Sigmoid colon (tissue), 7 donors: ENCODE data around the gene NBAS. TPM values are rescaled to one million over a fixed set of nuclear protein-coding genes. Genes with fewer than 3 reads are reported as not detected.

Experiments
- DNase-seq: peaks from one replicate; pipeline ENCODE4 v3.0.0-alpha.2; 2019
- H3K27ac ChIP-seq, 4 donors: fragments of 200-600 bp; sonication (generic); one replicate each; pipeline ENCODE4 v1.5.1; 2016 to 2019; ENCODE audit warnings: mild to moderate bottlenecking in 1 of 4
- H3K27me3 ChIP-seq, 3 donors: fragments of 200-600 bp; sonication (generic); one replicate each; pipeline ENCODE4 v1.5.1; 2019; ENCODE audit warnings: mild to moderate bottlenecking in 1 of 3
- H3K36me3 ChIP-seq, 4 donors: fragments of 200-600 bp; sonication (generic); one replicate each; pipeline ENCODE4 v1.5.1; 2016 to 2019
- H3K4me1 ChIP-seq, 4 donors: fragments of 200-600 bp; sonication (generic); one replicate each; pipeline ENCODE4 v1.5.1; 2017 to 2019
- H3K4me3 ChIP-seq, 4 donors: fragments of 200-600 bp; sonication (generic); one replicate each; pipeline ENCODE4 v1.5.1; 2017 to 2019; ENCODE audit warnings: mild to moderate bottlenecking in 2 of 4, moderate library complexity in 1 of 4
- H3K9me3 ChIP-seq, 4 donors: fragments of 200-600 bp in 3 of 4; sonication (generic) in 3 of 4; one replicate each; pipeline versions ENCODE4 v1.5.1 to v1.6.1; 2013 to 2019
- CTCF ChIP-seq, 4 experiments: fragments of 450-650 bp in 3 of 4; fragments of 200-600 bp in 1 of 4; IDR thresholded peaks; one replicate each; pipeline ENCODE4 v1.5.1; 2016 to 2019; ENCODE audit warnings: antibody characterized with exemption in 4 of 4, mild to moderate bottlenecking in 3 of 4, moderate library complexity in 2 of 4
- EP300 ChIP-seq, 4 donors: sonication (generic); formaldehyde crosslinking; IDR thresholded peaks; one replicate each; pipeline ENCODE4 v1.6.1; 2017; ENCODE audit warnings: antibody characterized with exemption in 4 of 4
- POLR2A ChIP-seq, 2 donors: fragments of 450-650 bp; IDR thresholded peaks; one replicate each; pipeline ENCODE4 v1.6.1; 2016; ENCODE audit warnings: antibody characterized with exemption in 2 of 2, mild to moderate bottlenecking in 2 of 2, moderate library complexity in 2 of 2
- POLR2AphosphoS5 ChIP-seq, 4 donors: sonication (generic); formaldehyde crosslinking; IDR thresholded peaks; one replicate each; pipeline ENCODE4 v1.6.1; 2017; ENCODE audit warnings: antibody characterized with exemption in 4 of 4
- WGBS, 2 donors: extraction: QIAGEN DNeasy Blood & Tissue Kit; methylation state at CpG; one replicate each; pipeline ENCODE4 v1.1.7; 2013; 5-methylcytosine and 5-hydroxymethylcytosine counted together
- intact Hi-C: fragments of 100-400 bp; cut with DNase I; formaldehyde crosslinking; loops from one replicate; pipeline ENCODE4 v1.15.1; 2023
- polyA plus RNA-seq, 3 donors: library from polyadenylated mRNA; stranded (reverse); fragments of 200-250 nt; gene quantifications; one replicate each; pipeline ENCODE4 v1.2.3, GENCODE V29; 2013
- total RNA-seq, 4 donors: library from RNA; depleted of rRNA; stranded (reverse); fragments of >200 nt; gene quantifications; one replicate each; pipeline ENCODE4 v1.1.0, GENCODE V29; 2016
- donor health status: healthy with polysubstance abuse.
- donor health status: Bipolar disorder and iron deficiency.
- donor health status: healthy.

The NBAS gene
- total and polyA plus RNA-seq, 7 donors = 3.9 to 53.2 (median 41.9) TPM

DNA sequence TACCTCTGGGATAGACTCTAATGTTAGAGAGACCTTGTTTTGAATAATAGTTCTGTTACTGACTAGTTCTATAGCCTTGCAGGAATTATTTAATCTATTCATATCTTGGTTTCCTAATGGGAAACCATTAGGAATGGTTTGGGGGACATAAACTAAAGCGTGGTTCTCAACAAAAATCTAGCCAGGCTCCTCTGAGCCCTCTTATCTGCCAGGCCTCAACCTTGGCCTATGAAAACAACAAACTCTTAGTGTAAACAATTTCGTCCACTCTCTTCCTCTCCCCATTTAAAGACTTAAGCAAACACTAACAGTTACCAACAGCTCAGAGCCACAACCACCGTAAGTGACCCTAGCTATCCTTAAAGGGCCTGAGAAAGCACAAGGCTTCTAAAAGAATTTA lies 10.6 kb upstream of the NBAS start:
- intact Hi-C loops = loop anchor here (10.0 kb wide), 1 partner anchor 937 kb away; the partner anchor contains the start of gene LRATD1
- no peak for TF ChIP-seq CTCF (IDR thresholded peaks at IDR 0.05)
- no peak for TF ChIP-seq POLR2A (IDR thresholded peaks at IDR 0.05)
- TF ChIP-seq EP300 (IDR thresholded peaks at IDR 0.05) = no peak
- TF ChIP-seq POLR2AphosphoS5 (IDR thresholded peaks at IDR 0.05) = no peak

GRCh38 chr2:15570104-15570503 lies 9.0 kb upstream of the NBAS start:
- Histone ChIP-seq H3K27ac (no peak overlapping the region), H3K9me3 (no peaks in the 10 kb centered on the region), H3K4me1 (no peaks in the 10 kb centered on the region), H3K4me3 (no peak overlapping the region), H3K36me3 (no peaks in the 10 kb centered on the region), H3K27me3 (no peaks in the 10 kb centered on the region)
- intact Hi-C loops = loop anchor here (10.0 kb wide), 1 partner anchor 935 kb away; the partner anchor contains the start of gene LRATD1
- WGBS, 2 donors = 78% methylated on average over 5 of the region's 5 CpGs
- DNase-seq = no peak
- TF ChIP-seq EP300 (IDR thresholded peaks at IDR 0.05) = no peak
- TF ChIP-seq POLR2AphosphoS5 (IDR thresholded peaks at IDR 0.05) = no peak
- TF ChIP-seq CTCF (IDR thresholded peaks at IDR 0.05) = no peak
- no peak for TF ChIP-seq POLR2A (IDR thresholded peaks at IDR 0.05)

More for the DNA sequence above, 10.6 kb upstream of the NBAS start:
- DNase-seq = no peak
- no peaks in the 10 kb centered on the region for H3K4me1 ChIP-seq
- H3K27ac ChIP-seq = no peak overlapping the region
- no peaks in the 10 kb centered on the region for H3K36me3 ChIP-seq
- no peak overlapping the region for H3K4me3 ChIP-seq
- no peaks in the 10 kb centered on the region for H3K27me3 ChIP-seq
- 54 to 76% methylated on average over 3 of the region's 3 CpGs for WGBS, 2 donors
- H3K9me3 ChIP-seq = no peaks in the 10 kb centered on the region

DNA sequence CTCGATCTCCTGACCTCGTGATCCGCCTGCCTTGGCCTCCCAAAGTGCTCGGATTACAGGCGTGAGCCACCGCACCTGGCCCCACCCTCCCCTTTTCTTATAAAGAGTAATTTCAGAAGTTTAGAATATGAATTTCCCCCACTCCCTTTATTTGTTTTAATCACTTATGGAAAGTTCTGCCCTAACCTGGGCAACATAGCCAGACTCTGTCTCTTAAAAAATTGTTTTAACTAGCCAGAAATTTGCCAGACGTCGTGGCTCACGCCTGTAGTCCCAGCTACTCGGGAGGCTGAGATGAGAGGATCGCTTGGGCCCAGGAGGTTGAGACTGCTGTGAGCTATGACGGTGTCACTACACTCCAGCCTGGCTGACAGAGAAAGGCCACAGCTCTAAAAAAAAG lies 7.7 kb upstream of the NBAS start:
- H3K9me3 ChIP-seq = no peaks in the 10 kb centered on the region
- no peaks in the 10 kb centered on the region for H3K27me3 ChIP-seq
- no peak overlapping the region for H3K27ac ChIP-seq
- 93% methylated on average over 12 of the region's 12 CpGs for WGBS, 2 donors
- H3K4me3 ChIP-seq = no peak overlapping the region
- H3K4me1 ChIP-seq = no peaks in the 10 kb centered on the region
- H3K36me3 ChIP-seq = no peaks in the 10 kb centered on the region
- DNase-seq = no peak
- intact Hi-C loops = no loop called here
- TF ChIP-seq POLR2A (IDR thresholded peaks at IDR 0.05) (no peak), EP300 (IDR thresholded peaks at IDR 0.05) (no peak), POLR2AphosphoS5 (IDR thresholded peaks at IDR 0.05) (no peak), CTCF (IDR thresholded peaks at IDR 0.05) (no peak)

- no peaks in the 10 kb centered on the region for H3K36me3 ChIP-seq
- H3K9me3 ChIP-seq = no peaks in the 10 kb centered on the region
- no peaks in the 10 kb centered on the region for H3K27me3 ChIP-seq
- no peak overlapping the region for H3K27ac ChIP-seq
- no peak overlapping the region for H3K4me3 ChIP-seq
- intact Hi-C loops = no loop called here
- TF ChIP-seq EP300 (IDR thresholded peaks at IDR 0.05) (no peak), CTCF (IDR thresholded peaks at IDR 0.05) (no peak), POLR2A (IDR thresholded peaks at IDR 0.05) (no peak), POLR2AphosphoS5 (IDR thresholded peaks at IDR 0.05) (no peak)
- 93 to 95% methylated on average over 6 of the region's 6 CpGs for WGBS, 2 donors
- no peak for DNase-seq
- peaks cover 0 to 5% (median 2%) of the 10 kb centered on the region in 4 donors for H3K4me1 ChIP-seq
Observed at GRCh38 chr2:15566912-15567311, 5.8 kb upstream of the NBAS start.
